ENCODE data around the gene ABCA4.

Gene ABCA4

DNA sequence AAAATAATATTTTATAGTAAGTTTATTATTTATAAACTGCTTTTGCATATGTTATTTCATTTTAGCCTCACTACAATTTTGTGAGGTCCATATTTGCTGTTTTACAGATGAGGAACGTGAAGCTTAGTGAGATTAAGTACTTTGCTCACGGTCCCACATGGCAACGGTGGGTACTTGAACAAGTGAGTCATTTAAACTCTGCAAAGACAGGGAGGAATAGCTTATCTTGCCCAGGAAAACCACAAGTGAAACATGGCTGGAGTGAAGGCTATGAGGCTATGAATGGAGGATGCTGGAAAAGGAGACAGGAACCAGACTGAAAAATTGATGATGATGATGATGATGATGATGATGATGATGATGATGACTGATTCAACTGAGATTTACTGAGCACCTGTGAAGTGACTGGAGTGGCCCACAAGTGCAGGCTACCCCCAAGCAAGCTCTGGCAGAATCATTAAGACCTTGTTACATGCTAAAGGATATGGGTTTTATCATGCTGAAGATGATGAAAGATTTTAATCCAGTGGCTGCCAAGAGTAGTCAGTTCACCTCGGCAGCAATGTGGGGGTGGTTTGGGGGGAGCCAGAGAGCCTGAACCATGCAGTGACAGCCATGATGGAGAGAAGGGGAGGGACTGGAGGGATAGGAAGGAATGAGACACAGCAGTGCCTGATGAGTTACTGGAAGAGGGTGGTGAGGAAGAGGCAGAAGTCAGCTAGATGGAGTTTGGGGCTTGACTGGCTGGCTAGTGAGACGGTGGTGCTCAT, 1.4 kb upstream of the ABCA4 start:
- no peak for DNase-seq

DNA sequence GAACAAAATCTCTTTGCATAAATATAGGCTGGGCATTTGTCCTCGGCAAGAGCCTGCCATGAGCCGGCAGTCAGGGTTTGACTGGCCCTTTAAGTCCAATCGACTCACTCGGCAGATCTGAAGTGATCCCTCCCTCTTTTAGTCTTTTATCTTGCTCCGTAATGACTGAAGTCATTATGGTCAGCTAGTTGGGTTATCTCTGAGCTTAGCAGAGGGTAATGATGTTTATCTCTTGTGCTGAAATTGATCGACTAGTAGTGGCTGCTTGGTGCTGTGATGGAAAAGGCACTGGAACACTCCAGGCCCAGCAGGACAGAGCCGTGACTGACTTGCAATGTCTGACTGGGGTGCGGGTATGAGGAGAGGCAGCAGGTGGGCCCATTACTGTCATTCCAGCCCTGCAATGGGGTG, 468 bp upstream of the ABCA4 start:
- no peak for DNase-seq

DNA sequence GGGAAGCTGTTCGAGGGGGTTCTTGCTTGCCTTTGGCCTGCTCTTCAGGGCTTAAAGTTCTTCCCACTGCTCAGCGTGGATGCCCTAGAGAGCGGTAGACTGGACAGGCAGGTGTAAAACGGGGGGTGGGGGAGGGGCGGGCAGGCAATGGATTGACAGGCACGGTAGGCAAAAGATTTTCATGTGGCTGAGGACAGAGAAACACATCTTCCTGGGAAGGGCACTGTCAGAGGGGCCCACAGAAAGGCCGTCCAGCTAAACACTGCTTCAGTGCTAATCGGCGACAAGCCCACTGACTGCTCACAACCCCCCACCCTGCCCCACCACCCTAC, 412 bp downstream of the ABCA4 start:
- DNase-seq, result no peak

DNA sequence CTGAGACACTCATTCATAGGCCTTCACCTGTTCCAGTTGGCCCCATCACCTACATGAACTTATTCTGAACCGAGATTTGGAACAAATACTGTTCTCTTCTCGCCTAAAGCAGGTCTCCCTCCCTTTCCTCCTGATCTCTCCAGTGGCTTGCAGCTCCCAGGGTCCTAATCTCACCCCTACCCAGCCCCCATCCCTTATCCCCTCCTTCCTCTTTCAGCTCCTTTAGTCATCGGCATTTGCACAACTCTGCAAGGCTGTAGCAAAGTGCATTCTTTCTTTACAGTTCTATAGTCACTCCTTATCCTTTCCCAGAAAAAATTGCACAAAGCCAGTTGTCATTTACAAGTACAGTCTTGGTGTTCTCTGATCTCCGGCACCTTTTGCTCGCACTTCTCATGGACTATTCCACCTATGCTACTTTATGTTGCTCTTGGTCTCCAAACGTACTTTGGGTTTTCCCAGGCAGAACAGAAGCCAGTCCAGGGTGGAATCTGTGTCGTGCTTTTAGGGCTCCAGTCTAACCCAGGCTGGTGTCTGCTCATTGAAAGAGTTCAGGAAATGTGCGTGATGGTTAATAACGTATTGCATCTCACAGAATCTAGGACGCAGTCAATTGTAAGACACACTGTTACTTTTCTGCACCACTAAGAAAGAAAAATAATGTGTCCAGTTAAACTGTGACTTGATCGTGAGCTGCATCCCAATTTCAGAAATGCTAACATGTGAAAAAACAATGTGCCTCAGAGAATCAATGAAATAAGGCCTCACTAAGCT, 965 bp downstream of the ABCA4 start:
- no peak for DNase-seq

DNA sequence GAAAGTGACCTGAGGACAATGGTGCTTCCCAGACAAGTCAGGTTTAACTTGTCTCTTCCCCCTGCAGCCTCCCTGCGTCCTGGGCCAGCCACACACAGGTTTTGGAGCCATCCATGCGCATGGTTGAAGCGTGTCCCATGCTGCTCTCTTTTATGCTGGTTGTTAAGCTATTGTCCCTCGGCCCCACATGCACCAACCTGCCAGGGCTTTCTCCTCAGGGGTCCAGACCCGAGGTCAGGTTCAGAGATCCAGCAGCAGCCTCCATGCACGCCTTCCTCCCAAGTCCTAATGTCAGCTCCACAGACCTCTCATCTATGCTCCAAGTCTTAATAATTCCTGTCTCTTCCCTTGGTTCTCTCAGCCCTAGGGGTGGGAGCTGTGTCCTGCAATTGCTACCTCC, 1.6 kb downstream of the ABCA4 start:
- DNase-seq, result no peak

DNA sequence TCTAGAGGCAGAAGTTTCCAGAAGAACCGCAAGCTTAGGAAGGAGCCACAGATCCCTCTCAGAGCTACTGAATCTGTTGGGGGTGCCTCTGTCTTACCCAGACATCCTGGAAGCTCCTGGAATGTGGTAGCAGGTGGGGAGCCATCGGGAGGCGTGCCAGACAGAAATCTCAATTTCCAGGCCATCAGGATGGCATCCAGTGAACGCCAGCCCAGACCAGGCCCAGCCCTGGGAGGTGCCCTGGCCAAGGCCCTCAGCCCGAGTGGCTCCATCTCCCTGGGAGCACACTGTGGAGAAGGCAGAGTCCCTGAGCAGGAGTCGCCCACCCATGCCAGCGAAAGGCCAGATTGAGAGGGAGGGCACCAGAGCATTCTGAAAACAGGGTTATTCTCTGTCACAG, 2.5 kb downstream of the ABCA4 start:
- no peak for DNase-seq

DNA sequence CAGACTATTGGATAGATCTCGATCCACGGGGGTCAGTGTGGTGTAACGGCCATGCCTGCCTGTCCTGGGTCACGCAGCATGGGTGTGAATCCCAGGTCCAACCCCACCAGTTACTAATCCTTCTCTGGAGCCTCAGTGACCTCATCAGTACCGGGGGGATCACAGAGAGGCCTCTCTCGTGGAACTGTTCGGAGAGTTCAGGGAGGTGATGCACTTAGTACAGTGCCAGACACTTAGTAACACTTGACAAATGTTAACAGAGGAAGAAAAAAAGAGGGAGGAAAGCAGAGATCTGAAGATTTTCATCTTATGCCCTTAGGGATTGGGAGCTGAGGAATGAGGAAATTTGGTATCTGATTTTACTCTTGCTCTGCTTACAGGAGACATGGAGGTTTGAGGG, 2.9 kb downstream of the ABCA4 start:
- DNase-seq, result no peak

DNA sequence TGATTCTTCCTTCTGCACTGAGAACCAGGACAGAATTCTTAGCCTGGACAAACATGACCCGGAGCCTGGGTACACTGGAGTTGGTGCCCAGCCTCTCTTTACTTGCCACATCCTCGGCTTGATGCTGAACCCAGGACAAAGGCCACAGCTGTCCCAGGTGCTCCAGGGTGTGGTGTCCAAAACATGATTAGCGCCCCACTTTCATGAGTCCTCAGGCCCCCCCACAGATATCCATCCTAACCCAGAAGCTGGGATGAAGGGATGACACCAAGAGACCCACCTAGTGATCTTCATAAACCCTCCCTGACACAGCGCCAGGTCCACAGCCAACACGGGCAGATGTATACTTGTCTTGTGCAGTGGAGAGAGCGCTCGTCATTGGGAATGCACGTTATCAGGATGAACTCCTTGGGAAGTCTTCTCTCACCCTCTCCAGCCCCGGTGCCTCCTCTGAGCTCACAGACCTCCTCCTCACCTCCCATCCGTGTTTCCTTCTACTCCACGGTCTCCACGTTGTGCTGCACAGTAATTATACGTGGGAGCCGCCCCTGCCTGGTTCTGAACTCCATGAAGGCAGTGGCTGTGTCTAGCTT, 3.6 kb downstream of the ABCA4 start:
- DNase-seq, result no peak

DNA sequence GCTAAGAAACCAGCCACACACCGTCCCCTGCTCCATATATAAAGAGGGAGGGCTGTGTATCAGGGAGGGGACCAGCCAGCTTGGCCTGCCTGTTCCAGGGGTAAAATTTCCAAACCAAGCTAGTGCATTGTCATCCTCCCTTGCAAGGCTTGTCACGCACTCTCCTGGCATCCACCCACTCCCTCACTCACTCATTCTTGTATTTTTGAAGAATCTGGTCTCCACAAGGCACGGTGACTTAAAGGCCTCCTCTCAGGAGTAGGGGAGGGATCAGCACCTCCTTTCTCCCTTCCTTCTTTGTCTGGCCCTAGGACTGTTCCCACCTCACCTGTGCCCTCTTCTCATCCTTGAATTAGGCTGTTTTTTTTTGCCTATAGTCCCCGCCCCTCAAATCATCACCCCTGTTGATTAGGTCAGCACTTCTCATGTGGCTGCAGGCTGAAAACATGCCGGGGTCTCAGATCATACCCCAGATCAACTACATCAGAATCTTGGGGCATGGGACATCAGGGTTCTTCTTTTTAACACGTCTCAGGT, 5.0 kb downstream of the ABCA4 start:
- no peak for DNase-seq

DNA sequence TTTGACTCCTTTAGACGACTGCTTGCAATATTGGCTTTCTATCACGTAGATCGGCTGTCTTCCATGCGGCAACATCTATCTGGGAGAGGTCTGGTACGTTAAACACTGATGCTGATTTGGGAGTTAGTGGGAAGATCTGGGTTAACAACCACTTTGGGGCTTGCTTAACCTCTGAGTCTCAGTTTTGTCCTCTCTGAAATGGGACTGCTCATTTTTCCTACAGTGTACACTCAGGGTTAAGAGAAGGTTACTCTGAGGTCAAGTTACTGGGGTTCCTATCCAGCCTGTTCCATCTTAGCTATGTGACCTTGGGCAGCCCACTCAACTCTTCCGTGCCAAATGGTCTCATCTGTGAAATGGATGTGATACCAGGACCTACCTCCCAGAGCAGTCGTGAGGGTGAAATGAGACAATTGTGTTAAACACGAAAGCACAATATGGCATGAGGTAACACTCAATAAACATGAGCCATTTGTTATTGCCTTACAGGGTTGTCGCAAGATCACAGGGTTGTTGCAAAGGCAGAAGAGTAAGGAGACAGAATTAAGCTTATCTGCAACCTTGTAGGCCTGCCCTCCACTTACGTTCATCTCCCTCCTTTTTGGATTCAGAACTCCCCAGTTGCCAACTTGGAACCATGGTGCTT, 5.6 kb downstream of the ABCA4 start:
- no peak for DNase-seq

DNA sequence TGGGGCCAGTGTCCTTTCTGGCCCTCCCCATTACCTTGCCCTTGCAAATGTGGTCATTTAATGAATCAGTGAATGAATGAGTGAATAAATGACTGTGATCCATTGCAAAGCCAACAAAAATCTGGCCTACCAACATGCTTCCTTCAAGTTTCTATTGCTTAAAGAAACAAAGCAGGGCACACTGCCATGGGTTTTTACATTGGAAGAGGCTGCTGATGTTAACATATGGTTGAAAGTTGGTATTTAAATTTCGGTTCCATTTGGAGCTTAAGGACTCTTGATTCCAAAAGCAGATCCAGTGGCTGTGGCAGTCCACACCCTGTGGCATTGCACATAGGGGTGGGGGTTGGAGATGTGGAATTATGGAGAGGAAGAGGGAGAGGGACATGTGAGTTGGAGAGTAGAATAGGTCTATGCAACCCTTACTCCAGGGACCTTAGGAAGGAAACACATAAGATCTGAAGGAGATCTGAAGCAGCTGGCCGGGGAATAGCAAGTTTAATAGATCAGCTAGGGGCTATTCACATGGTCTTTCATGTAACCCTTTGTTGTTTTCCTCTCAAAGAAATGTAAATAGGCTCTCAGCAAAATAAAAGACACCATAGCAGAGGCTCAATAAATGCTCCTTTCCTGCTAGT, 7.2 kb downstream of the ABCA4 start:
- DNase-seq, result no peak

DNA sequence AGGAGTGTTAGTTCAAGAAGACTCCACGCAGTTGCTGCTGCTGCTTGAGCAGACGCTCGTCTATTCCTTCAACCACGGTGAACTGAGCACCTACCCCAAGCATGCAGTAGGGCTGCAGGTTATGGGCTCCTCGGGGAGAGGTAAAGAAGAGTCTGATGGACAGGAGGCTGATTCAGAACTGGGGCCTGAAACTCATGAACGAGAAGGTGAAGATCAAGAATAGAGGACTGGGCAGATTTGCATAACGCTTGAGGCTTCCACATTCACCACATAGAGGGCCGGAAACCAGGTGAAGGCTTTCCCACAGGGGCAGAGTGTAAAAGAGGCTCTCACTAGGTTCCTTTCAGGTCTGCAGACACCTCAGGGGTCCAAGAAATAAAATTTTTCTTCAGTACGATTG, 9.1 kb downstream of the ABCA4 start:
- DNase-seq, result no peak

DNA sequence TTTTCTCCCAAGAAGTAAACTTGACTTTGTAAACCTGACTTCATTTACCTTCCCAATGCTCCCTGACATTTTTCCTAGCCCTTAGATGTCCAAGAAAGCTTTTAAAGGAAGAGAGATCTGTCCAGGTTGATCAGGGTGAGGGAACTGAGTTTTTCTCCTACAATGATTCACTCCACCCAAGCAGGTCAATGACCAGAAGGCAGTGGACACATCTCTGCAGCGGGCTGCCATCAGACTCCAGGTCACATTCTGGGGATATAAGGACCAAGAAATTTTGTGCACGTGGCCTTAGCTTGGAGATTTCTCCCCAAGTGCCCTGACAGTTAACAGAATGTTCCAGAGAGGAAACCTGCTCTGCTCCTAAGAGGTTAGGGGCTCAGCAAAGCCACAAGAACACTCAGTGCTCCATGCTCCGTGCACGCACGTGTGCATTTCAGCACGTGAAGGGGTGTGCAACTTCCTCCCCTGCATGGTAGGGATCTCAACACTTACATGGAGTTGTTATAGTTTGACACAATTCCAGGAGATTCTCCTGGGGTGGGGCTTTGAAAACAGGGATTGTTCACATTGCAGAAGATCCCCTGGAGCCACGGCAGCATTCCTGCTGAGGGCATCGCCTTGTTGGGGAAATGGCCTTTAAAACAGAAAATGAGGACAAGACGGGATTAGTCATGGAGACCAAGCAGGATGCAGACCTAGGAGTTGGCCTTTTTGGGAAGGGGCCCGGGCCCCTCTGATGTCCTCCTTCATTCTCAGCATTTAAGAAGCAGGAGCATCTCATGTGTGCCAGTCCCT, 9.8 kb downstream of the ABCA4 start:
- DNase-seq, result no peak

DNA sequence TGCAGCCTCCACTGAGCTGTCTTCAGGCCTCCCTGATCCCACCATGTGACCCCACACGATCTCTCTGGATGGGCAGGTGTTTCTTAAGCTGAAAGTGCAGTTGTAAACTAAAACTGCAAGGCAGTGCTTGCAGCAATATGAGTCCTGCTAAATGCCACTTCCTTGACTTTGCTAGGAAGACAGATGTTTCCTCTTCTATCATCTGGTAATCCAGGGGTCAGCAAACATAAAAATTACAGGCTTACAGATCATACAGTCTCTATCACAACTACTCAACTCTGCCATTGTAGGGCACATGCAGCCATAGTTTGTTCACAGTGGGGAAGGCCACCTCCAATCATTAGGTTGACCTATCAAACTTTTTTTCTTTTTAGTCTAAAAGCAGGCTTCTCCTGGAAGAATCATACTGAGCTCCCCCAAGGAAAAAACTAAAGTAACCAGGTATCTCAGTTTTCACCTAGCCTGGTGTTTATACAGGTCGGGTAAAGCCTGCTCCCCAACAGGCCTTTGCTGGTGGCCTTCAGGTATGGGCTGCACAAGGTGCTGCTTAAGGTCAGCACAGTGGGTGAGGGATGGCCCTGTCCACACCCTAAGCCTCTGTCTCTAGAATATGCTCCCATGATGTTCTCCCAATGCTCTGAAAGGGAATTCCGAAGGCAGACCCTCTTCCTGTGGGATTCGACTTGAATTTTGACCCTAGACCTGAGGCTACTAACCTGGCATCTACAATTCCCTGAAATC, 10.8 kb downstream of the ABCA4 start:
- DNase-seq, result no peak

DNA sequence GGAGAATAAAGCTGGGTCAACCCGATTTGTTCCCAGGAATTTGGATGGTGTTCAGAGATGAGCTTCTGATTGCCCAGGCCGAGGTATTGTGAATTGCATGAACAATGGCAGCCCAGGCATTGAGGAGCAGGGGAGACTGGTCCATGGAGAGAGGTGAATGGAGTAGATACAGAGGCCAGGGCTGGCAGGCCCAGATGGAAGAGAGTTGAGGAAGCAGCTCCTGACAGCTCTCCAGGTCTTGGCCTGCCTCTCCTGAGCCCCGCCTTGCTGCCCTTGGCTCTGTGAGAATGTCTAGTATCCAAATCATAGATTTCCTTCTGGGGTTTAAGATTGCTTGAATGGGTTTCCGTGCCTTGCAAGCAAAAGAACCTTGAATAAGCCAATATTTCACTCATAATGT, 11.5 kb downstream of the ABCA4 start:
- no peak for DNase-seq

DNA sequence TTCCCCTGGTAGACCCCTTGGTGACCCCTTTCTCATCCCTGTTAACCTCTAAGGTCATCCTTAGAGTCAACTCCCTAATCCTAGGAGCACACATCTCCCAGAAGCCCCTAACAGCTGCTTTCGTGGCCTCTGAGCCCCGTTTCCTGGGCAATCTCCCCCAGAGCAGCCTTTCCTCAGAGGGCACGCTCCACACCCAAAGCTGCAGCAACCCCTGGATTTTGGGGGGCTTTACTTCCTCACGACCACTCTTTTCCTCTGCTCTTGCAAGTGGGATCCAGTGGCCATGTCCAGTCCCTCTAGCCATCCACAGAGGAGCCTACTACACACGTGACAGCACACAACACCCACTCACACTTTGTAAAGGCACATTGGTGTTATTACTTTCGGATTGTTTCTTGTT, 13.8 kb downstream of the ABCA4 start:
- no peak for DNase-seq

DNA sequence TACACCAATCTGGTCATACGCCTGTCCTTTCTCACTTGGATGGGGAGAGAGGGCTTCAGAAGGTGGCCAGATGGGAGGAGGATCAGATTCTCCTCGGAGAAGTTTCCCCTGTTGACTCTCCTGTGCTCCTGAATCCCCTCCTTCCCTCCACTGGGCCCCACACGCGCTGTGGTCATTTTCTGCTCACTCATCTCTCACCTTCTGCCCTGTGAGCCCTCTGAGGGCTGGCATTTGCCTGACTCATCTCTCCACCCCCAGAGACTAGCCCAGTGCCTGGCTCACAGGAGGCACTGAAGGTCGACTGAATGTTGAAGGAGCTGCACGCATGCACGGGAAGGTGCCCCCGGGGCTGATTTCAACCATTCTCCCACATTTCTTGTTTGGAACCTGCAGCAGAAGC, 14.2 kb downstream of the ABCA4 start:
- DNase-seq, result no peak

DNA sequence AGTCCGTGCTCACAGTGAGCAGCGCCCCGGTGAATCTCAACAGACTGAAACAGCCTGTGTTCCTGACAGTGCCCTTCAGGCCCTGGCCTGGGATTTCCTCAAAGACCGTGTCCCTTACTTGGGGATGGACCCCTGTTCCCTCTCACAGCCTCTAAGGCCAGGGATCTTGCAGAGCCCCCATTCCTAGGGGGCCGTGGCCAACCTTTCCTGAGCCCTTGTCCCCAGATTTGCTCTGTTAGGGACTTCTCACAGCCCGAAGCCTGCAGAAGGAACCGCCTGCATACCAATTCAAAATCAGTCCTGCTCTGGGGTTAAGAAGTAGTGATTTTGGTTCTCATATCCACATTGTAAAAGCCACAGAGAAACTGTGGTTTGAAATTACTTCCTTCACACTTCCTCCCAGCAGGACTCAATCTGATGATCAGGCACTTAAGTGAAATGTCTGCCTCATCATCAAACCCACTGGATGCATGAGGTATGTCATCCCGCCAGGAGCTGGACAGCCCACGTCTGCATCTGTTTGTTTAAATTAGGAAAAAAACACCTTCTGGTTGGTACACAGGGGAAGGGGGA, 14.9 kb downstream of the ABCA4 start:
- DNase-seq, result no peak

DNA sequence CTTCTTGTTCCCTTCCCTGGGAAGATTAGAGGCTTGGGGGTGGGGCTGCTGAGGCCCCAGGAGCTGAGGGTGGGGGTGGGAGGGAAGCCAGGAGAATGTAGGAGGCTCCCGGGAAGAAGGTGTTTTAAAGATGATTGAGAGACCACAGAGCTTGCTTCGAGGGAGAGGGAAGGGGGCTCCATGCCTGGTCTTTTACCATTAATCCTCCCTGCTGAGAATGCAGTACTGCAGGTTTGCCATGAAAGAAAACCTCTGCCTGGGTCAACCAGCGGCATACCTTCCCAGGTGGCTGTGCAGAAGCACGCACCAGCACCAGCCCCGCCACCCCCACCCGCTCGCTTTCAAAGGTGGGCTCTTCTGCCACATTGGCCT, 15.4 kb downstream of the ABCA4 start:
- DNase-seq, result no peak

DNA sequence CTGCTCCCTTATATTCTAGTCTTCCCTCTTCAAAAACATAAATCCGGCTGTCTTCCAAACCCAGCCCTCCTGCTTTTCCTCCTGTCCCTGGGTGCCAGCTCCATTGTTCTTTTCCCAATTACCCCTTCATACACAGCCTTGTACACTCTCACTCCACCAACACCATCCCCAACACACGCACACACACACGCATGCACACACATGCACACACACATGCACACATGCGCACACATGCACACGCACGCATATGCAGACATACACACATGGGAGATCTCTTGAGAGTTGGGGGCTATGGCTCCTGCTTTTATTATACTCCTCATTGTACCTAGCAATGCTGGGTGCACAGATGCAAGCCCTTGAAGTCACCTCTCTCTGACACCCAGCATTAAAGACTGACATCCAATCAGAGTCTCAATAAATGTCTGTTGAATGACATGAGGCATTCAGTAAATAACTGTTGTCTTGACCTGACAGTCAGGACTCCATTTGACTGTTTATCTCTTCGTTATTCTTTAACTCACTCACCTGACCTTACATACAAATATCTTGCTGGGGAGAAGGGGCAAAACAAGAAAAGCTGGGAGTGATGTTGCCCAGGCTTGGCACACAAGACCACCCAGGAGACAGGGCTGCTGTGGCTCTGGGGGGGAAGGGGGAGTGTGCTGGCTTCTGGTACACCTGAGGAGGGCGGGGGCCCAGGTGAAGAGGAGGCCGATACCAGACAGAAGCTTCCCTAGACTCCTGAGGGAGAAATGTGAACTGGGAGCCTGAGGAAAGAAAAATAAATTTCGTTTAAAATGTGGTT, 16.0 kb downstream of the ABCA4 start:
- no peak for DNase-seq

Measured in CD4-positive, alpha-beta T cell treated with Interleukin-15 for 1 hour (primary cell).